Hypothalamus (tissue), 51 donors: ENCODE measurements around the gene KCTD12.

ENCODE experiments used
- DNase-seq, 51 donors: peaks; one replicate each; lab custom pipeline; 2025; lab: John Stamatoyannopoulos, UW

KCTD12 gene

DNA sequence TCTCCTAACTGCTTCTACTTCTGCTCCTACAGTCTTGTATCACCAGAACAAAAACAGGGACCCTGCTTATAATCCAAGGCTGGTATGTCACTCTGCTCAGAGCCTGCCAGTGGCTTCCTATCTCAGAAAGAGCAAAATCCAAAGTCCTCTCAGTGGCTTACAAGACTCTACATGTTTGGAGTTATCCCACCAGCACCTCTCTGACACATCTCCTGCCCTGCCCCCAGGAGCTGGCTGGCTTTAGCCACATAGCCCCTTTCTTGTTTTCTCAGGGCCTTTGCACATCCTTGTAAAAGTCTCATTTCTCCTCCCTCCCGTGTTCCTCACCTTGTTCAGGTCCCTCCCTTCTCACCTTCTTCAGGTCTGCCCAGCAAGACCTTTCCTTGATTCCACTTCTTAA is 2.2 kb upstream of the KCTD12 start:
- DNase-seq = no peak

DNA sequence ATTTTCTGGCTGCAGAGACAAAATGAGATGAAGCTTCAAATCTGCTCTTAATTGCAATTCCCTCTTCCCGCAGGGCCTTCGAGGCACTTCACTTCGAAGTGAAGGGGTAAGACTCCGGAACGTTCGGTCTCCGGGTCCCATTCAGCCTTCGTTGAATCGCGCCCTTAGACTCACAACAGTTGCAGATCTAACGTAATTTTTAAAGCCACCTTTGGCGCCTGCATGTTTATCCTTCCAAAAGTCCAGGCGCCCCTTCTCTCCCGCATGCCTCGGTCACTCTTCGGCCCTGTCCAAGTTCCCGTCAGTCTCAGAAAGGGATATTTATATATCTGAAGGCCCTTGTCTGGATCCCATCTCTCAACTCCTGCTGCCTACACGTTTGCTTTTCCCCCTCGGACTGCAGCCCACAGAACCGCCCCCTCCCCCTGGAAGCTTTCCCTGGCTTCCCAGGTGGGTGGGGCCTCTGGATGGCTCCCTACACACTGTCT is 915 bp upstream of the KCTD12 start:
- DNase-seq = no peak

DNA sequence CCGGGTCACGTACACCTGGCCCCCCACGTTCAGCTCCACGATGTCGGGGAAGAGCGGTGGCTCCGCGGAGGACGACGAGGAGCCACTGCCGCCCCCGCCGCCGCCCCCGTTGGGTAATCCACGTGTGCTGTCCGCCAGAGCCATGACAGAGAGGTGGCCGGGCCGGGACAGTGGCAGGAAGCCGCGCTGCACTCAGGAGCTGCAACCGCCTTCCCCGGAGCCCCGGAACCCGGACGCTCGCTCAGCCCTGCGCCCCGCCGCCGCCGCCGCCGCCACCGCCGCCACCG is 257 bp downstream of the KCTD12 start:
- peak in 4 of 51 donors; percentile 27 to 57 (median 38) for DNase-seq

DNA sequence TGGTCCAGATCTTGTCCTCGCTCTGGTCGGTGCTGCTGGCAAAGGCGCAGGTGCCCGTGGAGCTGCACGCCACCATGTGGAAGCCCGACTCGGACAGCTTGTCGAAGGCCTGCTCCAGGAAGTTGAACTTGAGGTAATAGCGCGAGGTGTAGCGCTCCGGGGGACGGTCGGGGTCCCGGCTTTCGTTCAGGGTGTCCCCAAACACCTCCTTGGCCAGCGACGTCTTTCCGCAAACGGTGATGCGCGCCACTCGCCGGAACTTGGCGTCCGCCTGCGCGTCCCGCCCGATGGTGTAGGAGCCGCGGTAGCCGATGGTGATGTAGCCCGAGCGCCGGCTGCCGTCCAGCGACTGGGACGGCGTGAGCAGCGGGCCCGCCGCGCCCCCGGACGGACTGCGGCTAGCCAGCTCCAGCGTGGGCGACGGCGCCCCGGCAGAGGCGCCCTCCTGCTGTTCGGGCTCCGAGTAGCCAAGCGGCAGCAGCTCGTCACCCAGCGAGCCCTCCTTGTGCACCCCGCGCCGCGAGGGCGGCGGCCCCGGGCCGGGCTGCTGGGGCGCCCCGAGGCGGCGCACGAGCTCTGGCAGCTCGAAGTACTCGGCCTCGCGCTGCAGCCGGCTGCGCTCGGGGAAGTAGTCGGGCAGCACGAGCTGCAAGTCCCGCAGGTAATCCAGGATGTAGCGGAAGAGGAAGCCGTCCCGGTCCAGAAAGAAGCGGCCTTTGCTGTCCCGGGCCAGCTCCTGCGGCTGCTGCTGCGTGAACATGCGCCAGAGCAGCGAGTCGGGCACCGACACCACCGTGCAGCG is 801 bp downstream of the KCTD12 start:
- DNase-seq = peak in 43 of 51 donors; percentile 12 to 74 (median 46)

DNA sequence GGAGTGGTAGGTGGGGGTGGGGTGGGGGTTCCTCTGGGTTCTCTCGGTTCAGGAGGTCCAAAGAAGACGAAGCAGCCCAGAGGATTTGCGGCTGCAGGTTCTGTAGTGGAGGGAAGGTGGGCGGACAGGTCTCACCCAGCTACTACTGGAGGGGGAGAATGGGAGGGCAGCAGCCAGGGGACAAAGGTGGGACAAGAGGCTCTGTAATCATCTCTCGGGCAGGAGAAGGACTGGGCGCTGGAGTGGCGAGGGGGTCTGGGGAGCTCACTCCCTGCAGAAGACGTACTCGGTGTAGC is 1.4 kb downstream of the KCTD12 start:
- DNase-seq = no peak

DNA sequence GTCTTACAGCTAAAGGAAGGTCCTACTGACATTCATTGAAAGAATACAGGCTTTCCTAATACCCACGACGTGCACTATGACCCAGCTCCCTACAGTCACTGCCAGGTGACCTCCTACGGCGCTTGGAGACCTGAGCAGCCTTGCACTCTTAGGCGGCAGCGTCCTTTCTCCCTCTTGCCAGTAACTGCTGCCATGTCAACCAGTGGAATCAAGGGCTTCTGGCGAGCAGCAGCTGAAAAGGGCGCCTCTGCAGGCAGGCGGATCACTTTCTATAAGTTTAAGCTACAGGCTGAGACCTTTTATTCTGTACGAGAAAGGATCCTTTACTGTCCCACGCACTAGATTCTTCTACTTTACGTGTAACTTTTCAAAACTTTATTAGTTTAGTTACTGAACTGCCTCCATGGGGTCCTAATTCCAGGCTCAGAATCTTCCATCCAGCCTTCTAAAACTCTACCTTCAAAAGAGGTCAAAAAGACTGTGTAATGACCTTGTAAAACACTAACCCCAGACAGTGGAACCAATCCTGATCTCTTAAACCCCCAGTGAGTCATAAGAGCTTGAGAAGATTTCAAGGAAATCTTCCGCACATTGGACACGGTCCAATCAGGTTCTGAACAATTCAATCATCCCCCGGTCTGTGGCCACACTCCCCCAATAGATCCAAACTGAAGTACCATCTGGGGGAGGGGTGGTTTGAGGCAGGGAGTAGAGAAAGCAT is 1.9 kb downstream of the KCTD12 start:
- DNase-seq = peak in 19 of 51 donors; percentile 2 to 40 (median 17)

DNA sequence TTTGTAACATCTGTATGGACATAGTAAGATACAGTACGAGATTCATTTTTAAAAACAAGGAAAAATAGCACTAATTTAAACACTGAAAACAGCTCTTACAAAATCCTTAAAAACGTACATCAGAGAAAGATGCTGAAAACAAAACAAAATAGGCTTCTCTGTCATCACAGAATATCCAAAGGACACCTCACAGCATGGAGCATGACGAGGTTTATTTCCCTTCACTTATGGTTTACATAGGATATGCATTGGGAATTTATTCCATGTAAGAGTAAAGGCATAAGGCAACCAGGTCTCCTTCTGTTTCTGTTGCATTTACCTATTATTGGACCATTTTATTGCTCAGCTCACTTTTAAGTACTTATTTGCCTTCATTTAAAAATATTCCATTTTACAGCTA is 3.0 kb downstream of the KCTD12 start:
- peak in 1 of 51 donors; percentile 20 for DNase-seq

DNA sequence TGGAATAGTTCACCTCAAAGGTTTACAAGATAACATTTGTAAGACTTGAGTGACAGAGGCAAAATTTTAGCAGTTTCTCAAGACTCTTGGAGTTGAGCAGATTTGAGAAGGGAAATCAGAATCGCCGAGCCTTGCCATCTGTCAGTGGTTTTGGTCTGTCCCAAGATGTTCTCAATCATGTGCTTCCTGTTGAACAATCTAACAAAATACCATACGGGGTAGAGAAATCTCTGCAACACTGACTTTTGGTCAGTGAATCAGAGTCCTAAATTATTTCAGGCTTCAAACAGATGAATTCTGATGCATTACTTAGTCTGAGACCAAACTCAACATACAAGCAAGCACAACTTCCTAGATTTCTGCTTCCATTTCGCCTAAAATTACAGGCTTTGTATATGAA is 3.8 kb downstream of the KCTD12 start:
- peak in 2 of 51 donors; percentile 7 to 22 for DNase-seq

GRCh38 chr13:76879883-76880270 is 6.3 kb downstream of the KCTD12 start:
- peak in 2 of 51 donors; percentile 17 to 19 for DNase-seq

DNA sequence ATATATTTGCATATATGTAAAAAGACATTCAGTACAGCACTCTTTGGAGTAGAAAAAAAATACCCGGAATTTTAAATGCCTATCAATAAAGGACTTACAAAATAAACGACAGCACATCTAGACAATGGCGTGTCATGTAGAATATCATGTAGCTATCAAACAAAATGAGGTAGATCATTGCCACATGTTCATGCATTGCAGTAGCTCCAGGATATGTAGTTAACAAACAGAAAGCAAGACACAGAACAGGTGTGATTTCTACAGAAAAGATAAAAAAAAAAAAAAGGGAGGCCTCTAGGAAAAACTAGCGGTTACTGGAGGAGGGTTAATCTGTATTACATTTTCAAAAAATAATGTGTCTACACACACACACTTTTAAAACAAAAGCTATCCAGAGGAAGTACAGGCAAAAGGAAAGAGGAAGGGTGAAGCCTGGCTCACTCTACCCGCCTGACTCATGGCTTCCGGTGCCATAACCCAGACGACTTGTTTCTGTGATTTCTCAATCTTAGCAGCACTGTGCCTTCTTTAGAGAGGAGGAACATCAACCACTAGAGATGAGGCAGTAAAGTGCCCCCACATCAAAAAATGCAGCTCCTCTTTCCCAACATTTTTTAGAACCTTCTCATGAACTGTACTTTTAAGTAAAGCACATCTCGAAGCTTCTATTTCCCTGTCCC is 6.9 kb downstream of the KCTD12 start:
- DNase-seq = peak in 23 of 51 donors; percentile 4 to 47 (median 22)

DNA sequence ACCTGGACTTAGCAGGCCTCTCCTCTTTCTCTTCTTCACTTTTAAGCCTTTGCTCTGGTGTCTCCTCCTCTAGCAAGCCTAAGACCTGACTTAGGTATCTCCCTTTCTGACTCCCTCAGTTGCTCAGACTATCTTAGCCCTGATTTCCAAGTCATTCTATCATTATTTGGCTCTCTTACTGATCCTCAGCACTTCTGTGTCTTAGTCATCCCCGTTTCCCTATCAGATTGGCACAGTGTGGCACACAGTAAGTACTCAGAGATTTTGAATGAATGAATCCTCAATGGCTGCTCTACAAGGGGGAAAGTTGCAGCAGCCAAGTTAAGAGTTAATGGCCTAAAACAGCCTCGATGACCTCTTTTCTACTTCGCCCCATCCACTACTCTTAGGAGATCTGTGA is 8.2 kb downstream of the KCTD12 start:
- no peak for DNase-seq

DNA sequence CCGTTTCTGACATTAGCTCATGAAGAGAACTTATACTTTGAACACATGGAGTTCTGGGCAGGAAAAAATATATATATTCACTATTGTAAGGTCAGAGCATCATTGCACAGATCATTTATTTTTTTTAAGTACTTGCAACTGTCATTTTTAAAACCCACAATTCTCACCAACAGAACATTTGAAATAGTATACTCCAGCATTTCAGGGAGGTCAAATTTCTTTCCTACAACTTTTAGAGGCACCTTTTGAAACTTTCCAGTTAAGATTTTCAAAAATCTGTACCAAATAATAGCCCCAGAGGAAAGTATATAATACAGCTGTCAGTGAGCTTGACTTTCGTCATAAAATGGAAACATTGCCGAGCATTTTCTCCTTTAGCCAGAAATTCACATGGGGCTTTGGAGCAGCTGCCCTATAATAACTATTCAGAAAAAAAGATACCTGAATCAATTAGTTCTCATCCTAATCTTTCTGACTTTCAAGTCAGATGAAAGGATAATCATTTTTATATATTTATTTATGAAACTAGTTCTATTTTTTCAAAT is 10.9 kb downstream of the KCTD12 start:
- DNase-seq = no peak

DNA sequence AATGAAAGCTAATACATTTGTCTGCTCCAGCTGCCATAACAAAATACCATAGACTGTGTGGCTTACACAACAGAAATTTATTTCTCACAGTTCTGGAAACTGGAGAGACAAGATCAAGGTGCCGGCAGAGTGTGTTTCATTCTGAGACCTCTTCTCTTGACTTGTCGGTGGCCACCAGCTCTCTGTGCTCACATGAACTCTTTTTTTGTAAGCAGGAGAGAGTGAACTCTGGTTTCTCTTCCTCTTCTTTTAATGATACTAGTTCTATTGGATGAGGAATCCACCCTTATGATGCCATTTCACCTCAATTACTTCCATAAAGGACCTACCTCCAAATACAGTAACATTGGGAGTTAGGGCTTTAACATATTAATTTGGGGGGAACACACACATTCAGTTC is 11.7 kb downstream of the KCTD12 start:
- DNase-seq = peak in 1 of 51 donors; percentile 37

GRCh38 chr13:76873445-76873844 is 12.8 kb downstream of the KCTD12 start:
- DNase-seq = no peak

GRCh38 chr13:76872675-76873074 is 13.5 kb downstream of the KCTD12 start:
- DNase-seq = no peak

GRCh38 chr13:76871432-76871831 is 14.8 kb downstream of the KCTD12 start:
- DNase-seq = no peak

GRCh38 chr13:76868371-76868770 is 17.8 kb downstream of the KCTD12 start:
- DNase-seq = no peak

- no peak for DNase-seq
Observed at GRCh38 chr13:76865996-76866503, 20.2 kb downstream of the KCTD12 start.

DNA sequence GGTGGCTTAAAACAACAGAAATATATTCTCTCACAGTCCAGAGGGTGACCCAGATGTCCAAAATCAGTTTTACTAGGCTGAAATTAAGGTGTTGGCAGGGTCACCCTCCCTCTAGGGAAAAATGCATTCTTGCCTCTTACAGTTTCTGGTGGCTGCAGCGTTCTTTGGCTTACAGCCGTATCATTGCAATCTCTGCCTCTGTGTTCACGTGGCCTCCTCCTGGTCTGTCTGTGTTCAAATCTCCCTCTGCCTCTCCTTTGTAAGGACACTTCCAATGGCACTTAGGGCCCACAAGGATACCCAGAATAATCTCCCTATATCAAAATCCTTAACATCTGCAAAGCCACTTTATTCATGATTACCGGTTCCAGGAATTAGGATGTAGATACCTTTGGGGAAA is 21.1 kb downstream of the KCTD12 start:
- no peak for DNase-seq

DNA sequence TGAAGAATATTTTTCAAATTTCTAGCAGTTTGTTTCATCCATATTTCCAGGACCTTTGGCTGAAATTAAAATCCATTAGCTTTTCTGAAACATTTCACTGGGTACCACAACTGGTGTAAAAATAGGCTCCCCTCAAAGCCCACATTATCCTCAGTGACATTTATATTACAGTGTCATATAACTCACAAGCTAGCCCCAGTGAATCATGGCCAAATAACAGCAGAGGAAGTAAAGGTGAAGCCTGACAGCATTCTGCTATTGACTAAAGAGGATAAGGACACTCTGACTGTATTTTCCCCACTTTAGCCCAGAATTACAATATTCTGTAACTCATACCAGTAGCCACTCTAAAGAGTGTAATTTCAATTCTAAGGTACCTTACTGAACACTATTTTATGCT is 21.9 kb downstream of the KCTD12 start:
- DNase-seq = no peak

DNA sequence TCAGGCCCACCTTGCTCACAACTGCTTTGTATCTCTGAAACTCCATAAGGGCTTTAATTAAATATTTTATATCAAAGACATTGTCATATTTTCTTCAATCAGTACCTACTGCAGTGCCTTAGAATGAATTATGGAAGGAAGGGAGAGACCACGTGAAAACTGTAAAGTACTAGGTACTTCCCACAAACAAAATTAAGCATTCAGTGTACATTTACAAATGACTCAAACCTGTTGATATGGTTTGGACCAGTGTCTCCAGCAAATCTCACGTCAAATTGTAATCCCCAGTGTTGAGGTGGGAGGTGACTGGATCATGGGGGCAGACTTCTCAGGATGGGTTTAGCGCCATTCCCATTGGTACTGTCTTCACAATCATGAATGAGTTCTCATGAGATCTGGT is 23.2 kb downstream of the KCTD12 start:
- DNase-seq = no peak
